NCI-H187 (cell line): ENCODE measurements around the gene TDRD10.
"Not testable (repeated sequence)": the region's sequence is repeated elsewhere in the genome, so short reads cannot be mapped to it uniquely, and the experiment has no call there.

Experiments used
- DNase-seq, 2 experiments: peaks; one replicate each; lab custom pipeline; 2025; lab: John Stamatoyannopoulos, UW

TDRD10 gene

DNA sequence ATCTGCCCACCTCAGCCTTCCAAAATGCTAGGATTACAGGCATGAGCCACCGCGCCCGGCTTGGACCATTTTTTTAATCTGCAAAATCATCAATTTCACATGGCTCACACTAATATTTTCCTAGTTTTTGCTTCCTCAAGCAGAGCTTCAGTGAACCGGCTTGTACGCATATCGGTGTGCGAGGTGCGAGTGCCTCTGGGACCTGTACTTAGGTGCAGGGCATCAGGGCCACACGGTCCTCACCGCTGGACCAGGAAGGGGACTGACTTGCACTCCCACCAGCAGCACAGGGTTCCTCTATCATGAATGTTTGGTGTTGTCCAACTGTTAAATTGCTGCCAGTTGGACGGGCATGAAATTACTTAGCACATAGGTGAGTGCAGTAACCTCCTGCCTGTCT, 15.6 kb downstream of the TDRD10 start:
- no peak for DNase-seq

GRCh38 chr1:154519591-154519991, 17.6 kb downstream of the TDRD10 start:
- no peak for DNase-seq

- DNase-seq, result no peak
These were observed 18.3 kb downstream of the TDRD10 start for GRCh38 chr1:154520333-154520732.

DNA sequence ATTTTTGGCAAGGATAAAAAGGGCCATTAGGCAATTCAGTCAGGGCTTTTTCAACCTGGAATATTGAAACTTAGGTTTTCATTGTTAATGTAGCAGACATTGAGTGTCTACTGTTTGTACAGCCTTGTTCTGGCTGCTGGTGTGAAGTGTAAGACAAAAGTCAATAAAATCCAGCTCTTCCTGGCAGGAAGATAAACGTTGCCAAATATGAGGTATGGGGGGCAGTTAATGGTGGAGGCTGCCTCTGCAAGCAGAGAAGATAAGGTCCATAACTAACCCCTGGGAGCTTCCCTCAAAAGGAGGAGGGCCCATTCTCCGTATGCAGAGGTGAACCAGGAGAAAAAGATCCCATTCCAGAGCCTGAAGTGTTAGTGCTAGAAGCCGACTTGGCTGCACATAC, 19.7 kb downstream of the TDRD10 start:
- DNase-seq, result no peak

GRCh38 chr1:154524881-154525280, 22.9 kb downstream of the TDRD10 start:
- DNase-seq, result no peak

- DNase-seq, result no peak
These were observed 25.2 kb downstream of the TDRD10 start for GRCh38 chr1:154527192-154527591.

GRCh38 chr1:154529308-154529707, 27.3 kb downstream of the TDRD10 start:
- DNase-seq, result no peak

- not testable (repeated sequence) for DNase-seq
These were observed 29.9 kb downstream of the TDRD10 start for GRCh38 chr1:154531950-154532349.

DNA sequence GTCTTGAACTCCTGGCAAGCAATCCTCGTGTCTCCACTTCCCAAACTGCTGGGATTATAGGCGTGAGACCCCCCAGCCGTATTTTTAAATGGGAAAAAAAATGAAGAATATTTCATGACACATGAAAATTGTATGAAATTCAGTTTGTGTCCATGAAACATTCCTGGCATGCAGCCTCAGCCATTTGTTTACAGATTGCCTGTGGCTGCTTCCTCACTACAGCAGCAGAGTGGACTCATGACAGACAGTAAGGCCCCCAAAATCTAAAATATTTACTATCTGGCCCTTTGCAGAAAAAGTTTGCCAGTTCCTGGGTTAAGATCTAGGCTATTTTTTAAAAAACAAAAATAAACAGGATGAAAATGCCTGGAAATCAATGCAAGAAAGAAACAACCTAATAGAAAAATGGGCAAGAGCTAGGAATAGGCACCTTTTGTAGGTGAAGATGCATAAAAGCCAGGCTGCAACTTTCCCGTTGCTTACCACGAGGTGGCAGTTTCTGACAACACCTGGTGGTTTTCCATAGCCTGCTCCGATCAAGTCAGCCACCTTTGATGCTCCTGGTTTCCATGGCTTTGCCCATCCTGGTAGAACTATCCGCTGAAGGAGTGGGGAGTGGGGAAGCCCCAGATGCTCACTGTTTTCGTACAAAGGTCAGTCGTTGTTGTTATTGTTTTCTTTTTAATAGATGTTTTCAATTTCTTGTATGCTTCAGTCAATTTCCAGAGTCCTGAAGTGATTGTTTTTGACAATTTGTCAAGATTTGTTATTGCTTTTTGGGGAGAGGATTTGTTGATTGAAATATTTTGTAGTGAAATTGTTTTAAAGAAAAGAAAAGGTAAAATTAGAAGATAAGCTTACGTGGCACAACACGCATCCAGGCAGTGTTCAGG, 32.2 kb downstream of the TDRD10 start:
- DNase-seq, result peak in 1 of 2 experiments; percentile 59

DNA sequence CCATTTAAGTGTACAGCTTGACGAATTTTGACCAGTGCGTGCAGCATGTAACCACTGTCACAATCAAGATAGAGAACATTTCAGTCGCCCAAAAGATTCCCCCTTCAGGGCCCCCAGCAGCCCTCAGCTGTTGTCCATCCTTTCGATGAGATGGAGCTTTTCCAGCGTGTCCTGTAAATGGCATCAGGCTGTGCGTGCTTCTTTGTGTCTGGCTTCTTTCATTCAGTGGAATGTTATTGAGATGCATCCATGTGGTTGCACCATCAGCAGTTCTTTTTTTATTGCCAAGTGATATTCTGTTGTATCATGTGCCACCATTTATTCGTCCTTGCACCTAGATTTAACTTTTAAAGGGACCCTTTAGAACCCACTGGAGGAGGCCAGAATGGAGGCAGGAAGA, 34.6 kb downstream of the TDRD10 start:
- no peak for DNase-seq

DNA sequence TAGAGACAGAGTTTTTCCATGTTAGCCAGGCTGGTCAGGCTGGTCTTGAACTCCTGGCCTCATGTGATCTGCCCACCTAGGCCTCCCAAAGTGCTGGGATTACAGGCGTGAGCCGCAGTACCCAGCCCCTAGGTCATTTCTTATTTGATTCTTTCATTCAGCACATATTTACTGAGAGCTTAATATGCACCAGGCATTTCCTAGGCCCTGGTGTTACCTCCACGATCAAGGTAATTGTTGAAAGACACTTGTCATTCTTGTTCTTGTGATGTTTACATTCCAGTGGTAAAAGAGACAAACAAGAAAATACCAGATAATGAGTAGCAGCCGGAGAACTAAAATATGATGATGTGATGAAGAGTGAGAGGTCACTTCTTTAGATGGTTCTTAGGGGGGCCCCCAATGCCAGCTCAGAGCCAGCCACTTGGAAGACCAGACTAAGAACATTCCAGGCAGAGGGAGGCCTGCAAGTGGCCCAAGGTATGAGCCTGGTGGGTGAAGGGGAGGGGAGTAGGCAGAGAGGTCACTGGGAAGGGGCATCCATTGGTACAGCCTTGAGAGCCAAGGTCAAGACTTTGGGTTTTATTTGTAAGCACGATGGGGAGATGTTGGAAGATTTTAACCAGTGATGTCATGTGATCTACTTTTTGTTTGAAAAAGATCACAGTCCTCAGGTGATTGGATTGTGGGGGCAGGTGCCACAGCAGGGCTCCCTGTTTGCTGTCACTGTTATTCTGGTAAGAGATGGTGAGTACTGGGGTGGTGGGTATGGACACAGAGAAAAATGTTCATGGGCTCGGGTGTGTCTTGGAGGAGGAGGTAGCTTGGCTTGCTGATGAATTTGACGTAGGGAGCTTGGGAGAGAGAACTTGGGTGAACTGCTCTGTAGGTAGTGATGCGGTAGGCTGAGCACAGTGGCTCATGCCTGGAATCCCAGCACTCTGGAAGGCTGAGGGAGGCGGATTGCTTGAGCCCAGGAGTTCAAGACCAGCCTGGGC, 37.8 kb downstream of the TDRD10 start:
- DNase-seq, result no peak

DNA sequence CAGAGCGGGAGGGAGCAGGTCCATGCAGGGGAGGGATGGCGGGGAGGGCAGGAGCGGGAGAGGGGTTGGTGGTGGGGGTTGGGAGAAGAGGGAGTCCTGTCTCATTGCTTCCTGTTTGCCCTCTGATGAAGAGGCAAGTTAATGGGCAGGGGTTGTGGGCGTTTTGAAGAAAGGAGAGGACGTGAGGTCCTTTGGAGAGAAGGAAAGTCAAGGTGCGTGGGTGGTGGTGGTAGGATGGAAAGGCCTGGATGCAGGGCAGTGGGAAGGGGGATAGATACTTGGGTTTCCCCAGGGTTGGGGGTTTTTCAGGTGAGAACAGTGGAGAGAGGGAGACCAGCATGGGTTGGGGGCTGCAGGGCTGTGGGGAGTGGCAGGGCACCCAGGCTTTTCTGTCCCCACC, 39.2 kb downstream of the TDRD10 start:
- no peak for DNase-seq

- DNase-seq, result peak in 1 of 2 experiments; percentile 37
These were observed 44.4 kb downstream of the TDRD10 start for GRCh38 chr1:154546264-154547063.

DNA sequence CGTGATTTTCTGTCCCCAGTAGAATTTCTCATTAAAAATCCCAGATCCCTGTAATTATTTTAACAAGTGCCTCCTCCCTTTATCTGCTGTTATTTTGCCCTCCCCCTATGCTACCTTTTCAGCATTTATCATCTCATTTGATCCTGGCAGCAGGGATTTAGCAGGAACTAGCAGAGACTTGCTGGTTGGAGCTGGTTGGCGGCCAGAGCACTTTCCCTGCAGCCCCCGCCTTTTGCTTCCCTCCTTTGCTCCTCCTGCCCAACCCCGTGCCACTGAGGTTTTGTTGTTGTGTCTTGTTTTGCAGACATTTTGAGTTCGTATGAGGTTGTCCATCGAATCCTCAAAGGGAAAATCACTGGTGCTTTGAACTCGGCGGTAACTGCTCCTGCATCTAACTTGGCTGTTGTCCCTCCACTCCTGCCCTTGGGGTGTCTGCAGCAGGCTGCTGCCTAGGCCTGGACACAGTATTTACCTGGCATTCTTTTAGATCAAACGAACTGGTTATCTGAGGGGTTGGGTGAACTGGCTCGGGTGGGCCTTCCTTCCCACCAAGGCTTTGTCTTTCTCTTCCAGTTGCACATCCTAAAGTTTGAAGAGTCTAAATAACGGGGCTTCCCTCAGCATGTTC, 45.2 kb downstream of the TDRD10 start:
- DNase-seq, result no peak

DNA sequence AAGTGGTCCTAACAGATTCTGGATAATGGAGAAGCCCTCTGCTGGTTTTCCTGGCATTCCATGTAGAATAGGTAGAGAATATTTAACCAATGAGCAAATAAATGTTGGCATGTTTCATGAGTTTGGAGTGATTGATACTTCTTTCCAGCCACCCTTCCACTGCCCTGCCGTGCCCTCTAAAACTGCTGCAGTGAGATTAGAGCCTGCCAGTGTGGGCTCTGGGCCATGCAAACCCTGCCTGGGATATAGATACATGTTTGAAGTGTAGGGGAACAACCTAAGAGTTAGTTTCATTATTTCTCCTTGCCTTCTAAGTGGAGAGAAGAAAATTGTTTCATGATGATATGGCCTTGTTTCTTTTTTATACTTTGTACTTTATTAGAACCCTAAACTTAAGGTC, 46.0 kb downstream of the TDRD10 start:
- DNase-seq, result no peak

GRCh38 chr1:154549202-154549770, 47.3 kb downstream of the TDRD10 start:
- DNase-seq, result no peak

DNA sequence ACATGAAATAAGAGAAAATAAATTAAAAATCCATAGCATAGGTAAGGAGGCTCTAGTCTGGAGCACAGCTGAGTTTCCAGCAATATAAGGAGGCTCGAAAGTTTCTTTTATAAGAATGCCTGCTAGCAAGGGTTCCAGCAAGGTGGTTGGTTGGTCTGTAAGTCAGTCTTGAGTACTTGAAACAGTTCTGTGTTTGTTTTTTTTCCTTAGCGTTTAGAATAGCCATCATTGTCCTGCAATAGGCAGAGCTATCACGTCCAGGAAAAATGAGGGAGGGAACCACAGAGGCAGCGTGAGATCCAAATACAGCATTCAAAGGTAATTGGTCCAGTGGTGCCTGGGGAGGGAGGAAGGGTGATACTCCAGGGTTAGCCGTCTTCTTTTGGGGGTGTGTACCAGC, 48.1 kb downstream of the TDRD10 start:
- no peak for DNase-seq

DNA sequence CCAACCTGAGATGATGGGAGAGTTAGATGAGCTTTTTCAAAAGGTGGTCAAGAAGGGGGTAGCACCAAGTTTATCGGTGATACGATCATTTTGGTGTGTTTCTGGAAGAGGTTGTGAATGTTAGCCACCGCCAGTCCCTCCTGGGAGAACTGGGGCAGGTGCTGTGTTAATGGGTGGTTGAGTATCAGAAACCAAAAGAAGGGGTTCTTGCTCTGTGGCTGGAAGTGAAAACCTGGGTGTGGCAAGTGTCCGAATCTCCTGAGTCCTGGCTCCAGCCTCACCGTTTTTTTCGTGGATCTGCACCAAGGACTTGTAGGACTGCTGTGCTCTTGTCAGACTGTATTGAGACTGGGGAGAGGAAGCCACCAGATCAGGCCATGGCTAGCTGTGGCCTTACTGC, 48.6 kb downstream of the TDRD10 start:
- DNase-seq, result no peak

DNA sequence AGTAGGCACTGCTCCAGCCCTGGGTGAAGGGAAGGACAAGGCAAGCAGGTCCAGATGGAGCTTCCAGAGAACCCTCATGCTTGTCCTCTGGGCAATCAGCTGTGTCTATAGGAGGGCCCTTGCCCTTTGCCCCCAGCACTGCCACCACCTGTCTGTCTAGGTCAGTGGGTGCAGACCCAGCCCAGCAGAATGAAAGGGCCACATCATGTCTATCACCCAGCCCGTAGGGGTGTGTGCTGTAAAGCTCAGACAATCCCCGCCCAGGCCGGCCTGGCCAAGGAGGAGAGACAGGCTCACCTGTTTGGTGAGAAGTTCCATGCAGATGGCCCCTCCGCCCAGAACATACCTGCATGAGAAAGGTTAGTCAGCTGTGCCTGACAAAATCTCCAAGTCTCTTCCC, 49.5 kb downstream of the TDRD10 start:
- no peak for DNase-seq

GRCh38 chr1:154552036-154552435, 50.0 kb downstream of the TDRD10 start:
- DNase-seq, result no peak
